Measurements from ENCODE around the gene NINL.

NINL gene

GRCh38 chr20:25549843-25550477 is 35.4 kb downstream of the NINL start:
- no peak overlapping the region for H2BK5ac ChIP-seq (ENCODE audit: low read length)
- no peak overlapping the region for H2BK120ac ChIP-seq (ENCODE audit: low read depth, low read length)
- no peak overlapping the region for H3K27ac ChIP-seq (replicated peaks; ENCODE audit: low read length)
- H3K79me1 ChIP-seq (ENCODE audit: low read depth, low read length) = no peaks in the 10 kb centered on the region
- H2BK12ac ChIP-seq (ENCODE audit: low read length) = no peak overlapping the region
- WGBS, 2 donors (ENCODE audit: extremely low coverage in 2 of 2, insufficient read length in 2 of 2, insufficient replicate concordance in 1 of 2) = no CpG with 5 or more reads among the region's 10 CpGs
- H3K9me3 ChIP-seq (replicated peaks in 1 of 2; ENCODE audit: control insufficient read depth in 2 of 2, insufficient read depth in 1 of 2, low read depth in 1 of 2, low read length in 2 of 2) = no peaks in the 10 kb centered on the region
- no peak overlapping the region for H3K9ac ChIP-seq (ENCODE audit: low read depth, low read length, poor library complexity)
- H4K91ac ChIP-seq (ENCODE audit: low read depth, low read length, poor library complexity) = no peak overlapping the region
- no peaks in the 10 kb centered on the region for H3K27me3 ChIP-seq (ENCODE audit: control insufficient read depth in 3 of 3, insufficient read depth in 3 of 3, low read depth in 1 of 3, low read length in 3 of 3)
- no peak overlapping the region for H2AFZ ChIP-seq (ENCODE audit: low read length)
- no peak overlapping the region for H3K4me3 ChIP-seq (ENCODE audit: low read length in 2 of 2)
- H2AK5ac ChIP-seq (ENCODE audit: low read depth, low read length) = no peak overlapping the region
- no peak for DNase-seq (ENCODE audit: low spot score)
- peak overlapping the region; percentile 40 for H3K18ac ChIP-seq (ENCODE audit: low read length)
- no peak overlapping the region for H4K8ac ChIP-seq (ENCODE audit: low read depth, low read length)
- H3K4ac ChIP-seq (ENCODE audit: low read length) = no peak overlapping the region
- no peak overlapping the region for H3K14ac ChIP-seq (ENCODE audit: low read length)
- no peak overlapping the region for H3K23ac ChIP-seq (ENCODE audit: low read depth, low read length, poor library complexity)
- H3K36me3 ChIP-seq (replicated peaks in 1 of 2; ENCODE audit: control insufficient read depth in 2 of 2, insufficient read depth in 2 of 2, low read length in 2 of 2) = peaks cover 0 to 27% of the 10 kb centered on the region in 2 donors
- H2BK15ac ChIP-seq (ENCODE audit: low read length) = no peak overlapping the region
- peaks cover 19 to 25% of the 10 kb centered on the region in 2 donors for H3K4me1 ChIP-seq (ENCODE audit: control insufficient read depth in 2 of 2, insufficient read depth in 1 of 2, low read depth in 1 of 2, low read length in 2 of 2)
- no peak overlapping the region for H3K4me2 ChIP-seq (ENCODE audit: insufficient read depth, low read length, poor library complexity, severe bottlenecking)

DNA sequence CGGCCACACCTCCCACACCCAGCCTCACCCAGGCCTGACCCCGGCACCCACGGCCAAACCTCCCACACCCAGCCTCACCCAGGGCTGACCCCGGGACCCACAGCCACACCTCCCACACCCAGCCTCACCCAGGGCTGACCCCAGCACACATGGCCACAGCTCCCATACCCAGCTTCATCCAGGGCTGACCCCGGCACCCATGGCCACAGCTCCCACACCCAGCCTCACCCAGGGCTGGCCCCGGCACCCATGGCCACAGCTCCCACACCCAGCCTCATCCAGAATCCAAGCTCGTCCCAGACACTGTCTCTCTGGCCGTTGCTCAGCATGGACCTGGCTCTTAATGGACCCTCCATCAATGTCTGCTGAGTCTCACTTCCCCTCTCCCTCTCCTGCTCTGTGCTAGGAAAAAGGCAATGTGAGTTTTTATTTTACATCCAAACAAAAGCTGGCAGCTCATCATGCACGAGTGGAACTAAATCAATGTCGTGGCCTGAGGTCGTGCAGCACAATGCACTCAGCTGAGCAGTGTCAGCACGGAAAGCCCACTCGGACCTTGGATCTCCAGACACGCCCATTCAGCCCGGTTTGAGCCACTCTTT is 36.1 kb downstream of the NINL start:
- Histone ChIP-seq H3K36me3 (replicated peaks in 1 of 2; ENCODE audit: control insufficient read depth in 2 of 2, insufficient read depth in 2 of 2, low read length in 2 of 2) (peaks cover 0 to 22% of the 10 kb centered on the region in 2 donors), H3K4me3 (ENCODE audit: low read length in 2 of 2) (no peak overlapping the region), H3K79me1 (ENCODE audit: low read depth, low read length) (no peaks in the 10 kb centered on the region), H2BK120ac (ENCODE audit: low read depth, low read length) (no peak overlapping the region), H3K9me3 (replicated peaks in 1 of 2; ENCODE audit: control insufficient read depth in 2 of 2, insufficient read depth in 1 of 2, low read depth in 1 of 2, low read length in 2 of 2) (no peaks in the 10 kb centered on the region), H2BK5ac (ENCODE audit: low read length) (no peak overlapping the region), H3K23ac (ENCODE audit: low read depth, low read length, poor library complexity) (no peak overlapping the region), H3K14ac (ENCODE audit: low read length) (no peak overlapping the region), H3K9ac (ENCODE audit: low read depth, low read length, poor library complexity) (peak overlapping the region; percentile 24), H3K27ac (replicated peaks; ENCODE audit: low read length) (no peak overlapping the region), H4K8ac (ENCODE audit: low read depth, low read length) (no peak overlapping the region), H3K27me3 (ENCODE audit: control insufficient read depth in 3 of 3, insufficient read depth in 3 of 3, low read depth in 1 of 3, low read length in 3 of 3) (no peaks in the 10 kb centered on the region), H3K4me2 (ENCODE audit: insufficient read depth, low read length, poor library complexity, severe bottlenecking) (no peak overlapping the region), H2AFZ (ENCODE audit: low read length) (no peak overlapping the region), H2BK15ac (ENCODE audit: low read length) (no peak overlapping the region), H2AK5ac (ENCODE audit: low read depth, low read length) (peak overlapping the region; percentile 34), H3K18ac (ENCODE audit: low read length) (peak overlapping the region; percentile 78), H4K91ac (ENCODE audit: low read depth, low read length, poor library complexity) (no peak overlapping the region), H3K4ac (ENCODE audit: low read length) (no peak overlapping the region), H2BK12ac (ENCODE audit: low read length) (no peak overlapping the region), H3K4me1 (ENCODE audit: control insufficient read depth in 2 of 2, insufficient read depth in 1 of 2, low read depth in 1 of 2, low read length in 2 of 2) (peaks cover 25 to 26% of the 10 kb centered on the region in 2 donors)
- WGBS, 2 donors (ENCODE audit: extremely low coverage in 2 of 2, insufficient read length in 2 of 2, insufficient replicate concordance in 1 of 2) = no CpG with 5 or more reads among the region's 15 CpGs
- DNase-seq (ENCODE audit: low spot score) = no peak

DNA sequence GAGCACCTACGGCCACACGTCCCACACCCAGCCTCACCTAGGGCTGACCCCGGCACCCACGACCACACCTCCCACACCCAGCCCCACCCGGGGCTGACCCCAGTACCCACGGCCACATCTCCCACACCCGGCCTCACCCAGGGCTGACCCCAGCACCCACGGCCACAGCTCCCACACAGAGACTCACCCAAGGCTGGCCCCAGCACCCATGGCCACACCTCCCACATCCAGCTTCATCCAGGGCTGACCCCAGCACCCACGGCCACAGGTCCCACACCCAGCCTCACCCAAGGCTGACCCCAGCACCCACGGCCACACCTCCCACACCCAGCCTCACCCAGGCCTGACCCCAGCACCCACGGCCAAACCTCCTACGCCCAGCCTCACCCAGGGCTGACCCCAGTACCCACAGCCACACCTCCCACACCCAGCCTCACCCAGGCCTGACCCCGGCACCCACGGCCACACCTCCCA is 36.7 kb downstream of the NINL start:
- Histone ChIP-seq H2BK15ac (ENCODE audit: low read length) (no peak overlapping the region), H3K27me3 (ENCODE audit: control insufficient read depth in 3 of 3, insufficient read depth in 3 of 3, low read depth in 1 of 3, low read length in 3 of 3) (no peaks in the 10 kb centered on the region), H2AK5ac (ENCODE audit: low read depth, low read length) (no peak overlapping the region), H3K36me3 (replicated peaks in 1 of 2; ENCODE audit: control insufficient read depth in 2 of 2, insufficient read depth in 2 of 2, low read length in 2 of 2) (peaks cover 0 to 23% of the 10 kb centered on the region in 2 donors), H3K9me3 (replicated peaks in 1 of 2; ENCODE audit: control insufficient read depth in 2 of 2, insufficient read depth in 1 of 2, low read depth in 1 of 2, low read length in 2 of 2) (no peaks in the 10 kb centered on the region), H2AFZ (ENCODE audit: low read length) (no peak overlapping the region), H3K9ac (ENCODE audit: low read depth, low read length, poor library complexity) (no peak overlapping the region), H2BK120ac (ENCODE audit: low read depth, low read length) (no peak overlapping the region), H3K79me1 (ENCODE audit: low read depth, low read length) (no peaks in the 10 kb centered on the region), H3K23ac (ENCODE audit: low read depth, low read length, poor library complexity) (peak overlapping the region; percentile 60), H4K8ac (ENCODE audit: low read depth, low read length) (no peak overlapping the region), H3K4me3 (ENCODE audit: low read length in 2 of 2) (no peak overlapping the region), H3K4ac (ENCODE audit: low read length) (no peak overlapping the region), H2BK12ac (ENCODE audit: low read length) (no peak overlapping the region), H2BK5ac (ENCODE audit: low read length) (no peak overlapping the region), H3K14ac (ENCODE audit: low read length) (peak overlapping the region; percentile 10), H3K4me1 (ENCODE audit: control insufficient read depth in 2 of 2, insufficient read depth in 1 of 2, low read depth in 1 of 2, low read length in 2 of 2) (peaks cover 19 to 28% of the 10 kb centered on the region in 2 donors), H4K91ac (ENCODE audit: low read depth, low read length, poor library complexity) (peak overlapping the region; percentile 23), H3K18ac (ENCODE audit: low read length) (peak overlapping the region; percentile 32), H3K4me2 (ENCODE audit: insufficient read depth, low read length, poor library complexity, severe bottlenecking) (no peak overlapping the region), H3K27ac (replicated peaks; ENCODE audit: low read length) (no peak overlapping the region)
- DNase-seq (ENCODE audit: low spot score) = no peak
- no CpG with 5 or more reads among the region's 14 CpGs for WGBS, 2 donors (ENCODE audit: extremely low coverage in 2 of 2, insufficient read length in 2 of 2, insufficient replicate concordance in 1 of 2)

GRCh38 chr20:25547999-25548398 is 37.3 kb downstream of the NINL start:
- H4K8ac ChIP-seq (ENCODE audit: low read depth, low read length) = no peak overlapping the region
- no peak overlapping the region for H2AK5ac ChIP-seq (ENCODE audit: low read depth, low read length)
- no peak overlapping the region for H3K23ac ChIP-seq (ENCODE audit: low read depth, low read length, poor library complexity)
- no peak overlapping the region for H2BK5ac ChIP-seq (ENCODE audit: low read length)
- no peaks in the 10 kb centered on the region for H3K9me3 ChIP-seq (replicated peaks in 1 of 2; ENCODE audit: control insufficient read depth in 2 of 2, insufficient read depth in 1 of 2, low read depth in 1 of 2, low read length in 2 of 2)
- no peak overlapping the region for H2BK120ac ChIP-seq (ENCODE audit: low read depth, low read length)
- DNase-seq (ENCODE audit: low spot score) = no peak
- no peaks in the 10 kb centered on the region for H3K79me1 ChIP-seq (ENCODE audit: low read depth, low read length)
- no peak overlapping the region for H3K27ac ChIP-seq (replicated peaks; ENCODE audit: low read length)
- no peak overlapping the region for H2BK12ac ChIP-seq (ENCODE audit: low read length)
- no peak overlapping the region for H3K9ac ChIP-seq (ENCODE audit: low read depth, low read length, poor library complexity)
- no peak overlapping the region for H3K14ac ChIP-seq (ENCODE audit: low read length)
- H3K4me1 ChIP-seq (ENCODE audit: control insufficient read depth in 2 of 2, insufficient read depth in 1 of 2, low read depth in 1 of 2, low read length in 2 of 2) = peaks cover 18 to 28% of the 10 kb centered on the region in 2 donors
- no peak overlapping the region for H2BK15ac ChIP-seq (ENCODE audit: low read length)
- WGBS, 2 donors (ENCODE audit: extremely low coverage in 2 of 2, insufficient read length in 2 of 2, insufficient replicate concordance in 1 of 2) = no CpG with 5 or more reads among the region's 3 CpGs
- H3K36me3 ChIP-seq (replicated peaks in 1 of 2; ENCODE audit: control insufficient read depth in 2 of 2, insufficient read depth in 2 of 2, low read length in 2 of 2) = peaks cover 2 to 25% of the 10 kb centered on the region in 2 donors
- no peak overlapping the region for H3K4me2 ChIP-seq (ENCODE audit: insufficient read depth, low read length, poor library complexity, severe bottlenecking)
- H3K18ac ChIP-seq (ENCODE audit: low read length) = no peak overlapping the region
- no peak overlapping the region for H4K91ac ChIP-seq (ENCODE audit: low read depth, low read length, poor library complexity)
- no peak overlapping the region for H3K4me3 ChIP-seq (ENCODE audit: low read length in 2 of 2)
- H3K4ac ChIP-seq (ENCODE audit: low read length) = no peak overlapping the region
- no peak overlapping the region for H2AFZ ChIP-seq (ENCODE audit: low read length)
- no peaks in the 10 kb centered on the region for H3K27me3 ChIP-seq (ENCODE audit: control insufficient read depth in 3 of 3, insufficient read depth in 3 of 3, low read depth in 1 of 3, low read length in 3 of 3)

All from neuronal stem cell (in vitro differentiated cells).